PC-3 (cell line): ENCODE results near the gene RSBN1L.

Experiments used
- CTCF ChIP-seq: fragments of 300-600 bp; sonication (generic); conservative IDR thresholded peaks from 2 replicates; pipeline ENCODE4 v1.5.1; 2017; ENCODE audit warnings: antibody characterized with exemption, low read depth, mild to moderate bottlenecking, low read length
- EZH2phosphoT487 ChIP-seq: fragments of 300-600 bp; sonication (generic); IDR thresholded peaks from 2 replicates; pipeline ENCODE4 v1.6.1; 2018; ENCODE audit warnings: mild to moderate bottlenecking, antibody characterized with exemption, low read length, borderline replicate concordance

- TF ChIP-seq CTCF (no peak), EZH2phosphoT487 (no peak)
These were observed 112.3 kb downstream of the RSBN1L start for GRCh38 chr7:77808517-77808916.
